IPS-20b (cell line): ENCODE measurements around the gene GJA4.
"Not testable (repeated sequence)": the region's sequence is repeated elsewhere in the genome, so short reads cannot be mapped to it uniquely, and the experiment has no call there.

ENCODE experiments used
- H3K27ac ChIP-seq: one replicate; pipeline ENCODE4 v1.5.1; 2013; ENCODE audit warnings: low read length
- H3K27me3 ChIP-seq: 2 replicates; pipeline ENCODE4 v1.6.1; 2013; ENCODE audit warnings: mild to moderate bottlenecking, low read length, inconsistent platforms; ENCODE audit not compliant: insufficient read depth
- H3K36me3 ChIP-seq: 2 replicates; pipeline ENCODE4 v1.6.1; 2013; ENCODE audit warnings: low read depth, mild to moderate bottlenecking, inconsistent platforms, low read length, moderate library complexity; ENCODE audit not compliant: insufficient read depth
- H3K4me1 ChIP-seq: 2 replicates; pipeline ENCODE4 v1.6.1; 2013; ENCODE audit warnings: mild to moderate bottlenecking, control low read depth, inconsistent platforms, low read length, moderate library complexity; ENCODE audit not compliant: insufficient read depth
- H3K4me3 ChIP-seq: 2 replicates; pipeline ENCODE4 v1.5.1; 2013; ENCODE audit warnings: mild to moderate bottlenecking, low read length, inconsistent platforms
- H3K9ac ChIP-seq: 2 replicates; pipeline ENCODE4 v1.6.1; 2013; ENCODE audit warnings: low read depth, mild to moderate bottlenecking, inconsistent platforms, low read length, moderate library complexity
- H3K9me3 ChIP-seq: 2 replicates; pipeline ENCODE4 v1.6.1; 2013; ENCODE audit warnings: mild to moderate bottlenecking, low read depth, low read length, inconsistent platforms; ENCODE audit not compliant: insufficient read depth

GJA4 gene

DNA sequence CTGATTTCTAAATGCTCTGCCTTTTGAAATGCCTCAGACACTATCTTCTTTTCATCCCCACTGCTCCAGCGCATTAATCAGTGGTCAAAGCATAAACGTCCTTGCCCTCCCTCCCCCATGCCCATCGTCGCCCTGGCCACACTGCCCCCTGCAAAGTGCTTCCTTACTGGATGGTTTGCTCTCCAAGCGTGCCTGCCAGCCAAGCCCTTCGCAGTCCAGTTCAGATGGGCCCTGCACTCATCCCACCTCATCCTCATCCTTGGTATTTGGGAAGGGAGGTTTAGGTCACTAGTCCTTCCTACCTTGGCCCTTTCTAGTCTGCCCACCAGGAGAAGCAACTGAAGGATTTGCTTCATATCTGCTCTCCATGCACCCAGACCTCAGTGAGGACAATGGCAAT is 3.1 kb downstream of the GJA4 start:
- peaks cover 2% of the 10 kb centered on the region; the same call in 1 of the 2 replicates for H3K4me1 ChIP-seq
- no peaks in the 10 kb centered on the region for H3K9me3 ChIP-seq
- no peak overlapping the region; the same call in 1 of the 2 replicates for H3K4me3 ChIP-seq
- no peaks in the 10 kb centered on the region for H3K36me3 ChIP-seq
- no peak overlapping the region for H3K27ac ChIP-seq
- H3K9ac ChIP-seq = no peak overlapping the region
- peaks cover 28% of the 10 kb centered on the region for H3K27me3 ChIP-seq

DNA sequence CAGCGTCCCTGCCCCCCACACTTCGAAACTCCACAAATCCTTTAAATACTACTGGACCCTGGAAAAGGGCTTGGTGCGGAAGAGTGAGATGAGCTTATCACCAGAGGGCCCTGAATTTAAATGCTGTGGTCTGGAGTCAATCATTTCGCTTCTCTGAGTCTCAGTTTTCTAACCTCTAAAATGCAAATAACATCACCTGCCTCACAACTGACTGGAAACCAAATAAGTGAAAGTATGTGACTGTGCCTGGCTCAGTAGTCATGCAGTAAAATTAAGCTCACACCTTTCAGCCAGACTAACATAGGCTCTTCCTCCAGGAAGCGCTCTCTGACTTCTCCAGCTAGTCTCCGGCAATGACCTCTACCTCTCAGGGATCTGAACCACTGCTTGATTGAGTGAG is 4.2 kb downstream of the GJA4 start:
- Histone ChIP-seq H3K9ac (peak overlapping the region; percentile 1; the same call in 1 of the 2 replicates), H3K27ac (no peak overlapping the region), H3K27me3 (peaks cover 21% of the 10 kb centered on the region), H3K4me1 (peaks cover 2% of the 10 kb centered on the region; the same call in 1 of the 2 replicates), H3K36me3 (no peaks in the 10 kb centered on the region), H3K9me3 (no peaks in the 10 kb centered on the region), H3K4me3 (no peak overlapping the region)

DNA sequence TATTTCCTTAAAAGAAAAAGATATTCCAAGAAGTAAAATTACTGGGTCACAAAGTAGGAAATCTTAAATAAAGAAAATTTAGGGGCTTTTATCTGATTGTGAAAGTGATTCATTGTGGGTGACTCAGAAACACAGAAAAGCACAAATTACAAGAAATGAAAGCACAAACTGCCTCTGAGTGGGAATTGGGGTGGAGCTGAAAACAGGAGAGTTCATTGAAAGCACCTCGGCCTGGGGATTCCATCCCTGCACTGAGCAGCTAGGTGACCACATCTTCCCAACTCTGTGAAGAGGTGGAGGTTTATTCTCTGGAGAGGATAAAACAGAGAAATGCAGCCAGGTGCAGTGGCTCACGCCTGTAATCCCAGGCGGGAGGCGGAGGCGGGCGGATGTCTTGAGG is 7.4 kb downstream of the GJA4 start:
- no peak overlapping the region for H3K27ac ChIP-seq
- peaks cover 4% of the 10 kb centered on the region; the same call in 1 of the 2 replicates for H3K9me3 ChIP-seq
- no peak overlapping the region for H3K9ac ChIP-seq
- H3K4me3 ChIP-seq = no peak overlapping the region
- H3K36me3 ChIP-seq = no peaks in the 10 kb centered on the region
- H3K4me1 ChIP-seq = peaks cover 2% of the 10 kb centered on the region; the same call in 1 of the 2 replicates
- H3K27me3 ChIP-seq = no peaks in the 10 kb centered on the region; the same call in 1 of the 2 replicates

DNA sequence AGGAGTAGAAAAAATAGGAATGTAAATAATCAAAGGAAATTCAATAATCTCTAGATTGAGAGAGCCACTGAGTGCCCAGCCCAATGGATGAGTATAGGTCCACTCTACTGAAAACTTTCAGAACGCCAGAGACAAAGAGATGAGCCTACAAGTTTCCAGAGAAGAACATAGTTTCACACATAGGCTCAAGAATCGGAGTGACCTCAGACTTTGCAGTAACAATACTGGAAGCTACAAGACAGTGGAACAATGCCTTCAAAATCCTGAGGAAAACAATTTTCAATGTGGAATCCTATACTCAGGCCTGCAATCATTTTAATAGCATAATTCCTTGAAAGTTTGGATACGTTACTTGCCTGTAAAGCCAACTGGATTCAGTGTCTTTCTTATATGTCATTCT is 11.0 kb downstream of the GJA4 start:
- no peak overlapping the region for H3K27ac ChIP-seq
- H3K4me1 ChIP-seq = no peaks in the 10 kb centered on the region

DNA sequence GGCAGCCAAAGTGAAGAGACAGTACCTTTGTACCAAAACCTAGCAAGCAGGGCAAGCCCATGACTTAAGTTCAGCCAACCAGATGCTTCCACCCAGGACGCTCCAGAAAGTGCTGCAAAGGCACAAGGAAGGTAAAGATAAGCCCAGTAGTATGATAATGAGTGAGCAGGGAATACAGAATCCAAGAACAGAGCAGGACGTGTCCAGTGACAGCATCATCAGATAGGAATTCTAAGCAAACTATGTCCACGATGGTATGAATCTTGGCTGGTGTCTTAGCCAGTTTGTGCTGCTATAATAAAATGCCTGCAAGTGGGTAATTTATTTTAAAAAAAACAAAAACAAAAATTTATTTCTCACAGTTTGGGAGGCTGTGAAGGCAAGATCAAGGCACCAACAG is 13.6 kb downstream of the GJA4 start:
- Histone ChIP-seq H3K9ac (no peak overlapping the region), H3K4me3 (no peak overlapping the region), H3K36me3 (no peaks in the 10 kb centered on the region), H3K27me3 (no peaks in the 10 kb centered on the region), H3K4me1 (no peaks in the 10 kb centered on the region), H3K27ac (no peak overlapping the region), H3K9me3 (peaks cover 4% of the 10 kb centered on the region; the same call in 1 of the 2 replicates)

More for the DNA sequence above, 11.0 kb downstream of the GJA4 start:
- no peaks in the 10 kb centered on the region for H3K27me3 ChIP-seq
- no peaks in the 10 kb centered on the region for H3K36me3 ChIP-seq
- H3K4me3 ChIP-seq = no peak overlapping the region
- peaks cover 4% of the 10 kb centered on the region; the same call in 1 of the 2 replicates for H3K9me3 ChIP-seq
- no peak overlapping the region for H3K9ac ChIP-seq

DNA sequence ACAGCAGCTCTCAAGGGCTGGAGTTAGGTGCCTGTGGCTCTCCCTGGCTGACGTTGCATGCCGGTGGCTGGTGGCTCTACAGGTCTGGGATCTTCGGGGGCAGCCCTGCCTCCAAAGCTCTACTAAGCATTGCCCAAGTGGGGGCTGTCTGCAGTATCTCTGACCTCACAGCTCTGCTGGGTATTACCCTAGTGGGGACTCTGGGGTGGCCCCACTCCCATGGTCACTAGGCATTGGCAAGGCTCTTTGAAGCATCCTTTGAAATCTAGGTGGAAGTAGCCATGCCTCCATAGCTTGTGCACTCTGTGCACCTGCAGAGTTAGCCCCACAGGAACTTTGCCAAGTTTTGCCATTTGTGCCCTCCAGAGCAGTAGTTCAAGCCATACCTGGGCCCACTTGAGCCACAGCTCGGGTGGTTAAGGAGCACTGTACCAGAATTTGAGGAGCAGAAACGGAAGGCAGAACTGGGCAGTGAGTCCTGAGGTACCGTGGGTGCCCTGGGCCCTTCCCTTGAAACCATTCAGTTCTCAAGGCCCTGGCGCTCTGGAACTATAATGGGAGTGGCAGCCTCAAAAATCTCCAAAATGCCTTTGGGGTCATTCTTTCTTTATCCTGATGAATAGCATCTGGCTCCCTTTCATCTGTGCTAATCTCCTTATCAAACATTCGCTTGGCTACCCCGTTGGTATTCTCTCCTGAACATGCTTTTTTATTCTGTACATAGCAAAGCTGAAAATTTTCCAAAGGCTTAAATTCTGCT is 15.4 kb downstream of the GJA4 start:
- Histone ChIP-seq H3K27ac (no peak overlapping the region), H3K4me3 (no peak overlapping the region), H3K36me3 (no peaks in the 10 kb centered on the region), H3K9me3 (peaks cover 4% of the 10 kb centered on the region; the same call in 1 of the 2 replicates), H3K27me3 (no peaks in the 10 kb centered on the region), H3K4me1 (no peaks in the 10 kb centered on the region), H3K9ac (no peak overlapping the region)

DNA sequence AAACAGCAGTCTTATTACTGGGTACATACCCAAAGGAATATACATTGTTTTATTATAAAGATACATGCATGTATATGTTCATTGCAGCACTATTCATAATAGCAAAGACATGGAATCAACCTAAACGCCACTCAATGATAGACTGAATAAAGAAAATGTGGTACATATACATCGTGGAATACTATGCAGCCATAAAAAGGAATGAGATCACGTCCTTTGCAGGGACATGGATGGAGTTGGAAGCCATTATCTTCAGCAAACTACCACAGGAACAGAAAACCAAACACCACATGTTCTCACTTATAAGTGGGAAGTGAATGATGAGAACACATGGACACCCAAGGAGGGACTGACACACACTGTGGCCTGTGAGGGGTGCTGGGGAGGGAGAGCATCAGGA is 18.0 kb downstream of the GJA4 start:
- H3K4me1 ChIP-seq, H3K9ac ChIP-seq, H3K4me3 ChIP-seq, H3K9me3 ChIP-seq, H3K27me3 ChIP-seq, H3K36me3 ChIP-seq, H3K27ac ChIP-seq: not testable (repeated sequence)

DNA sequence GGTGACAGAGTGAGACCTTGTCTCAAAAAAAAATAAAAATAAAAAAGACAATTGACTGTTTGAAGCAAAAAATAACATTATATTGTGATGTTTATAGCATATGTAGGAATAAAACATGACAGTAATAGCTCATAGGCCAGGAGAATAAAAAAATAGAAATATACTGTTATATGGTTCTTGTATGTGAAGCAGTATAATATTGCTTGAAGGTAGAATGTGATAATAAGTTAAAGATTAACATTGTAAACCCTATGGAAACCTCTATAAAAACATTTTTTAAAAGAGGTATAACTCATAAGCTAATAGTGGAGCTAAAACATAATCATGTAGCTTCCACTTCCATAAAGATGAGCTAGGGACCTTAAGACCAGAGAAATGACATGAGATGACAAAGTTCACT is 23.5 kb downstream of the GJA4 start:
- no peak overlapping the region for H3K4me3 ChIP-seq
- no peaks in the 10 kb centered on the region for H3K9me3 ChIP-seq
- no peak overlapping the region for H3K9ac ChIP-seq
- H3K27me3 ChIP-seq = no peaks in the 10 kb centered on the region
- H3K27ac ChIP-seq = no peak overlapping the region
- no peaks in the 10 kb centered on the region for H3K36me3 ChIP-seq
- H3K4me1 ChIP-seq = no peaks in the 10 kb centered on the region

DNA sequence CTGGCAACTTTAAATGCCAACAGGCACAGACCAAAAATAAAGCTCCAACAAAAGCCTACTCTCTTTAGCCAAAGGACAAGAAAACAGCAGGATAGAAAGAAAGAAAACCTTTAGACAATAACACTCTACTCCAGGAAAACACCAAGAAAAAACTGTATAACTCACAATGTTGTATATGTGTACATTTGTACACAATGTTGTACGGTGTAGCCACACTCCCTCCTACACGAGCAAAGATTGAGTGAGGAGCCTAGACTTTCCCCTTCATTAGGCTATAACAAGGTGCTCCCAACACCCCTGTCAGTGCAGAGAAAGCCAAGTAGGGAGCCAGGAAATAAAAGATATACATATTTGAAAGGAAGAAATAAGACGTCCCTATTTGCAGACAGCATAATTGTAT is 24.0 kb downstream of the GJA4 start:
- Histone ChIP-seq H3K4me3 (no peak overlapping the region), H3K9ac (no peak overlapping the region), H3K27ac (no peak overlapping the region), H3K9me3 (no peaks in the 10 kb centered on the region), H3K36me3 (no peaks in the 10 kb centered on the region), H3K4me1 (no peaks in the 10 kb centered on the region), H3K27me3 (no peaks in the 10 kb centered on the region)

DNA sequence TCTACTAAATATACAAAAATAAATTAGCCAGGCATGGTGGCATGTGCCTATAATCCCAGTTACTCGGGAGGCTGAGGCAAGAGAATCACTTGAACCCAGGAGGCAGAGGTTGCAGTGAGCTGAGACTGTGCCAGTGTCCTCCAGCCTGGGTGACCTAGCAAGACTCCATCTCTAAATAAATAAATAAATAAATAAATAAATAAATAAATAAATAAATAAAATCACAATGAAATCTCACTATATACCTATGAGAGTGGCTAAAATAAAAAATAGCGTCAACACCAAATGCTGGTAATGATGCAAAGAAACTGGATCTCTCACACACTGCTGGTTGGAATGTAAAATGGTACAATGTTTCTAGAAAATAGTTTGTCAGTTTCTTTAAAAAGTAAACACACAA is 26.1 kb downstream of the GJA4 start:
- not testable (repeated sequence) for H3K27ac ChIP-seq, H3K4me3 ChIP-seq, H3K9me3 ChIP-seq, H3K27me3 ChIP-seq, H3K9ac ChIP-seq, H3K4me1 ChIP-seq, H3K36me3 ChIP-seq

DNA sequence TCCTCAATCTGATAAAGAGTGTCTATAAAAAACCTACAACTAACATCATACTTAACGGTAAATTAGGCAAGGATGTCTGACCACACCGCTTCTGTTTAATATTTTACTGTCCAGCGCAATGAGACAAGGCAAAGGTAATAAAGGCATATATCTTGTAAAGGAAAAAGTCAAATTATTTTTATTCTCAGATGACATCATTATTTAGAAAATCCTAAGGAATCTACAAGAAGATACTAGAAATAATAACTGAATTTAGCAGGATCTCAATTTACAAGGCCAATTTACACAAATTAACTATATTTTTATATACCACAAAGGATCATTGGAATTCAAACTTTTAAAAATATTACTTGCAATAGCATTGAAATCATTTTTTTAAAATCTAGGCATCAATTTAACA is 29.4 kb downstream of the GJA4 start:
- no peaks in the 10 kb centered on the region for H3K27me3 ChIP-seq
- H3K4me3 ChIP-seq = no peak overlapping the region
- no peaks in the 10 kb centered on the region for H3K36me3 ChIP-seq
- H3K9ac ChIP-seq = no peak overlapping the region
- no peak overlapping the region for H3K27ac ChIP-seq
- H3K4me1 ChIP-seq = no peaks in the 10 kb centered on the region
- H3K9me3 ChIP-seq = no peaks in the 10 kb centered on the region

DNA sequence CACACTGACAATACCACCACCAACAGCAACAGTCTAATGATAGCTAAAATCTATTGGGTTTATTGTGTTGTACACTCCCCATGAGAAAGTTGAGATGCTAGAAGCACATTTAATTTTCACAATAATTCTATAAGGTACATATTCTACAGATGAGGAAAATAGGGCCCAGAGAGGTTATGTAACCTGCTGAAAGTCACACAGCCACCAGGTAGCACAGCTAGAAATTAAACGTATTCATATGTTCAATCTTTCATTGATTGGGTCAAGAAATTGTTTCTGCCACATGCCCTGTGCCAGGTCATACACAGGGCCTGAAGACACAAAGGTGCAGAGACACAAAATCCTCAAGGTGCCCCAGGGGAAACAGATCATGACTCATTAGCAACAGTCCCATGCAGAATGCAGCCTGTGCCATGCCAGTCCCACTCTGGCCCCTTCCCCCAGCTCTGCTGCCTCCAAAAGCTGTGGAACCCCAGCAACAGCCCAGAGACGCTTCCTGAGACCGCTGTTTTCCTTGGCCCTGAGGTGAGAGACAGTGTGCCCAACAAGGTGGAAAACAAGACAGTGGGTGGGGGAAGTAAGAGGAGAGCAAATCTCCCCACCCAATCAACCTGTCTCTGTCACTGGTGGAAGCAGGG is 32.1 kb downstream of the GJA4 start:
- H3K9ac ChIP-seq = no peak overlapping the region
- no peaks in the 10 kb centered on the region for H3K9me3 ChIP-seq
- H3K27me3 ChIP-seq = no peaks in the 10 kb centered on the region

More for the DNA sequence above, 32.1 kb downstream of the GJA4 start:
- Histone ChIP-seq H3K27ac (no peak overlapping the region), H3K4me3 (no peak overlapping the region), H3K4me1 (no peaks in the 10 kb centered on the region), H3K36me3 (no peaks in the 10 kb centered on the region)
